HEK293T (cell line): ENCODE measurements around the gene ABCC10.
"Not testable (repeated sequence)": the region's sequence is repeated elsewhere in the genome, so short reads cannot be mapped to it uniquely, and the experiment has no call there.

Experiments used
- CTCF ChIA-PET: fragments of 350-600 bp; formaldehyde crosslinking; extraction: SDS; loops from one replicate; lab custom pipeline; 2021; ENCODE audit warnings: antibody characterized with exemption, inconsistent platforms; lab: Yijun Ruan, JAX
- POLR2A ChIA-PET: fragments of 350-600 bp; formaldehyde crosslinking; extraction: SDS; loops from one replicate; lab custom pipeline; 2020; ENCODE audit warnings: antibody characterized with exemption, inconsistent platforms; lab: Yijun Ruan, JAX
- DNase-seq: peaks from one replicate; pipeline ENCODE4 v3.0.0; 2012; ENCODE audit warnings: mixed read lengths; ENCODE audit errors: extremely low spot score
- ARNT ChIP-seq: fragments of 450-650 bp; IDR thresholded peaks from 2 replicates; pipeline ENCODE4 v1.6.1; 2017; ENCODE audit warnings: mild to moderate bottlenecking
- BHLHE40 ChIP-seq: fragments of 450-650 bp; IDR thresholded peaks from 2 replicates; pipeline ENCODE4 v1.6.1; 2016; ENCODE audit warnings: mild to moderate bottlenecking, moderate library complexity, borderline replicate concordance
- CTBP1 ChIP-seq: fragments of 450-650 bp; IDR thresholded peaks from 2 replicates; pipeline ENCODE4 v1.6.1; 2016; ENCODE audit warnings: borderline replicate concordance
- ELF4 ChIP-seq: fragments of 450-650 bp; IDR thresholded peaks from 2 replicates; pipeline ENCODE4 v1.6.1; 2017; ENCODE audit warnings: antibody characterized with exemption
- FOXA1 ChIP-seq: fragments of 450-650 bp; IDR thresholded peaks from 2 replicates; pipeline ENCODE4 v1.6.1; 2016; ENCODE audit warnings: mild to moderate bottlenecking
- FOXK2 ChIP-seq: fragments of 450-650 bp; IDR thresholded peaks from 2 replicates; pipeline ENCODE4 v1.6.1; 2016; ENCODE audit warnings: mild to moderate bottlenecking
- FOXM1 ChIP-seq: fragments of 450-650 bp; IDR thresholded peaks from 2 replicates; pipeline ENCODE4 v1.6.1; 2017; ENCODE audit warnings: mild to moderate bottlenecking, borderline replicate concordance
- HDGF ChIP-seq: fragments of 450-650 bp; IDR thresholded peaks from 2 replicates; pipeline ENCODE4 v1.6.1; 2017; ENCODE audit warnings: antibody characterized with exemption, borderline replicate concordance
- L3MBTL2 ChIP-seq: fragments of 450-650 bp; conservative IDR thresholded peaks from 2 replicates; pipeline ENCODE4 v1.6.1; 2016; ENCODE audit warnings: mild to moderate bottlenecking
- LEF1 ChIP-seq: fragments of 450-650 bp; IDR thresholded peaks from 2 replicates; pipeline ENCODE4 v1.6.1; 2017; ENCODE audit warnings: mild to moderate bottlenecking, borderline replicate concordance
- NFRKB ChIP-seq: fragments of 450-650 bp; IDR thresholded peaks from 2 replicates; pipeline ENCODE4 v1.6.1; 2016; ENCODE audit warnings: mild to moderate bottlenecking, moderate library complexity
- SP1 ChIP-seq: fragments of 450-650 bp; IDR thresholded peaks from 2 replicates; pipeline ENCODE4 v1.6.1; 2017
- SUZ12 ChIP-seq: fragments of 450-650 bp; IDR thresholded peaks from 2 replicates; pipeline ENCODE4 v1.6.1; 2016; ENCODE audit warnings: mild to moderate bottlenecking
- TARDBP ChIP-seq: fragments of 450-650 bp; IDR thresholded peaks from 2 replicates; pipeline ENCODE4 v1.6.1; 2016
- ZNF384 ChIP-seq: fragments of 450-650 bp; IDR thresholded peaks from 2 replicates; pipeline ENCODE4 v1.6.1; 2016
- TF ChIP-seq, protein P1 (sequence below): fragments of 450-650 bp; IDR thresholded peaks from 2 replicates; pipeline ENCODE4 v1.6.1; 2016

The ABCC10 gene

DNA sequence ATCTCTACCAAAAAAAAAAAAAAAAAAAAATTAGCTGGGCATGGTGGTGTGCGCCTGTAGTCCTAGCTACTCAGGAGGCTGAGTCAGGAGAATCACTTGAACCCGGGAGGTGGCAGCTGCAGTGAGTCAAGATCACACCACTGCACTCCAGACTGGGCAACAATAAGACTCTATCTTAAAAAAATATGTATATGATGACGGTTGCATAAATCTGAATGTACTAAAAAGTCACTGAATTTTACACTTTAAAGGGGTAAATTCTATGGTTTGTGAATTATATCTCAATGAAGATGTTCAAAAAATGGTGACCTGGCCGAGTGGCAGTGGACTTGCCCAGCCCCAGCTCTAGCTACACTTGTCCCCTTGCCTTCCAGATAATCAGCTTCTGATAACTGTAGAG, 10.4 kb upstream of the ABCC10 start:
- no peak for TF ChIP-seq CTBP1
- TF ChIP-seq, protein P1, sequence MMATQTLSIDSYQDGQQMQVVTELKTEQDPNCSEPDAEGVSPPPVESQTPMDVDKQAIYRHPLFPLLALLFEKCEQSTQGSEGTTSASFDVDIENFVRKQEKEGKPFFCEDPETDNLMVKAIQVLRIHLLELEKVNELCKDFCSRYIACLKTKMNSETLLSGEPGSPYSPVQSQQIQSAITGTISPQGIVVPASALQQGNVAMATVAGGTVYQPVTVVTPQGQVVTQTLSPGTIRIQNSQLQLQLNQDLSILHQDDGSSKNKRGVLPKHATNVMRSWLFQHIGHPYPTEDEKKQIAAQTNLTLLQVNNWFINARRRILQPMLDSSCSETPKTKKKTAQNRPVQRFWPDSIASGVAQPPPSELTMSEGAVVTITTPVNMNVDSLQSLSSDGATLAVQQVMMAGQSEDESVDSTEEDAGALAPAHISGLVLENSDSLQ, result no peak
- ChIA-PET POLR2A (no interaction called here), CTCF (no interaction called here)
- DNase-seq, result no peak

DNA sequence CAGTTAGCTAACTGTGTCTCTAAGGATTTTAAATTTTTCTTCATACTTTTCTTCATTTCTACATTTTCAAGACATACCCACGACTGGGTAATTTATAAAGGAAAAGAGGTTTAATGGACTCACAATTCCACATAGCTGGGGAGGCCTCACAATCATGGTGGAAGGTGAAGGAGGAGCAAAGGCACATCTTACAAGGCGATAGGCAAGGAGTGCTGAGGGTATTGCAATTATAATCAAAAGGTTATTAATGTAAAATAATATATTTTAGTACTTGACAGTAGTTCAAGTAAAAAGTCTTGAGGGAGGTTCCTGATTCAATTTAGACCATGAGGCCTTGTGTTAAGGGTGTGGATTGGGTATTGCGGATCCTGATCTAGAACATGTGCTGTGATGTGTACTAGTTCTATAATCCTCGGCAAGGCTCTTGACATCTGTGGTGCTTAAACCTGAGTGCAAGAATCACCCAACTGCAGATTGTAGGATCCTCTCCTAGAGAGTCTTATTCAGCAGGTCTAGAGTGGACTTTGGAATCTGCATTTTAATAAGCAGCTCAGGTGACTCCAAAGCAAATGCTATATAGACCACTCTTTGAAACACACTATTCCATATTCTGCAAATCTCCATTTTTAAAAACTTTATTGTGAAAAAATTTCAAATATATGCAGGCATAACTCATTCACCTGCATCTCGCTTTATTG, 7.2 kb upstream of the ABCC10 start:
- ChIA-PET POLR2A (interaction anchor here (1.1 kb wide), 1 partner anchor 7 kb away, joined by 4 read pairs; the partner anchor contains the start of gene ABCC10), CTCF (no interaction called here)
- TF ChIP-seq HDGF (no peak), FOXM1 (no peak), ZNF384 (no peak), NFRKB (no peak), SP1 (no peak), LEF1 (no peak), ELF4 (no peak), FOXA1 (no peak)
- DNase-seq, result no peak

DNA sequence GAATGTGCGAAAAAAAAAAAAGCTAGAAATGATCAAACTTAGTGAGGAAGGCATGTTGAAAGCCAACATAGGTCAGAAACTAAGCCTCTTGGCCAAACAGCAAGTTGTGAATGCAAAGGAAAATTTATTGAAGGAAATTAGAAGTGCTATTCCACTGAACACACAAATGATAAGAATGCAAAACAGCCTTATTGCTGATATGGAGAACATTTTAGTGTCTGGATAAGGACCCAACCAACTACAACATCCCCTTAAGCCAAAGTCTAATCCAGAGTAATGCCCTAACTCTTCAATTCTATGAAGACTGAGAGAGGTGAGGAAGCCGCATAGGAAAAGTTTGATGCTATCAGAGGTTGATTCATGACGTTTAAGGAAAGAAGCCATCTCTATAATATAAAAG, 5.5 kb upstream of the ABCC10 start:
- TF ChIP-seq FOXK2 (no peak), CTBP1 (no peak), ZNF384 (no peak), HDGF (no peak)

DNA sequence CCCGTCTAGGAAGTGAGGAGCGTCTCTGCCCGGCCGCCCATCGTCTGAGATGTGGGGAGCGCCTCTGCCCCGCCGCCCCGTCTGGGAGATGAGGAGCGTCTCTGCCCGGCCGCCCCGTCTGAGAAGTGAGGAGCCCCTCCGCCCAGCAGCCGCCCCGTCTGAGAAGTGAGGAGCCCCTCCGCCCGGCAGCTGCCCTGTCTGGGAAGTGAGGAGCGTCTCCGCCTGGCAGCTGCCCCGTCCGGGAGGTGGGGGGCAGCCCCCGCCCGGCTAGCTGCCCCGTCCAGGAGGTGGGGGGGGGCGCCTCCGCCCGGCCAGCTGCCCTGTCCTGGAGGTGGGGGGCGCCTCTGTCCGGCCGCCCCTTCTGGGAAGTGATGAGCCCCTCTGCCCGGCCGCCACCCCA, 2.3 kb upstream of the ABCC10 start:
- DNase-seq, POLR2A ChIA-PET, CTCF ChIA-PET: not testable (repeated sequence)

More for the DNA sequence above, 5.5 kb upstream of the ABCC10 start:
- POLR2A ChIA-PET, result interaction anchor here (1.2 kb wide), 1 partner anchor 31 kb away, joined by 3 read pairs; no protein-coding TSS in a partner anchor
- no peak for DNase-seq
- CTCF ChIA-PET, result no interaction called here

DNA sequence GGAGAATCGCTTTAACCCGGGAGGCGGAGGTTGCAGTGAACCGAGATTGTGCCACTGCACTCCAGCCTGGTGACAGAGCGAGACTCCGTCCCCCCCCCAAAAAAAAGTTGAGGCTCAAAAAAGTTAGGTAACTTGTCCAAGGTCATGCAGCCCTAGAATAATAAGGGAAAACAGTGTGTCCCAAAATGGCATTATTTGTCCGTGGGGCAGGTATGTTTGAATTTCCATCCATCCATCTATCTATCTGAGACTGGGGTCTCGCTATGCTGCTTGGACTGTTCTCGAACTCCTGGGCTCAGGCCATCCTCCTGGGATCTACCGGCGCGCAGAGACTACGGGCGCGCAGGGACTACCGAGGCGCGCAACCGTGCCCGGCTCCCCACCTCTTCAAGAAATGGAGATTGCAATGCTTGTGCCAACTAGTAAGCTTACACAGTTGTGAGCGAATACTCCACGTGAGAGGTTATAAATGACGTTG, 374 bp upstream of the ABCC10 start:
- no peak for TF ChIP-seq NFRKB
- TF ChIP-seq FOXK2, result no peak
- ChIA-PET CTCF (no interaction called here), POLR2A (interaction anchor here (0.6 to 1.5 kb wide), 21 partner anchors 7 to 253 kb away, joined by 3 to 18 read pairs (median 4); partner anchors contain the start of genes POLH, TJAP1, XPO5 and ZNF318)
- DNase-seq, result no peak

DNA sequence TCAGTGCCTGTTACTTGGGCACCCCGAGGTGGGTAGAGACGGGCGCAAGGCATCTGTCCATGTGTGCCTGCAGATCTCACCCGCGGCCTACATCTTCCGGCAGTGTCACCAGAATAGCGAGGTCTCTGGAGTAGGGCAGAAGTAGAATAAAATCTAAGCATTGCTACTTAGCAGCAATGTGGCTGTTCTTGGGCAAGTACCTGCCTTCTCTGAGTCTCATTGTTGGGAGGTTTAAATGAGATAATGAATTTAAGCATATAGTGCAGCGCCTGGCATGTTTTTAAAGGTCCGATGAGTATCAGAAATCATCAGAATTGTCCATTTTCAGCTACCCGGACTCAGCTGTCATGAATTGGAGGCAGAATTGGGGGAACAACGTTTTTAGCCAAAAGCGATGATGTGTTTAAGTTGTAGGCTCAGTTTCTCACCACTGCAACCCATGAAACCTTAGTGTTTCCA, 800 bp downstream of the ABCC10 start:
- DNase-seq, result no peak
- ChIA-PET POLR2A (interaction anchor here (1.1 to 1.5 kb wide), 5 partner anchors 13 to 254 kb away, joined by 3 to 8 read pairs (median 4); partner anchors contain the start of gene ZNF318), CTCF (interaction anchor here (0.7 kb wide), 1 partner anchor 331 kb away, joined by 3 read pairs; no protein-coding TSS in a partner anchor)
- TF ChIP-seq FOXM1 (no peak), ZNF384 (no peak), FOXA1 (no peak), NFRKB (no peak), SP1 (no peak), LEF1 (no peak), ELF4 (no peak), HDGF (no peak), TARDBP (no peak), L3MBTL2 (no peak), CTBP1 (no peak), FOXK2 (no peak), ARNT (no peak), BHLHE40 (no peak)
- TF ChIP-seq, protein P1, result no peak

DNA sequence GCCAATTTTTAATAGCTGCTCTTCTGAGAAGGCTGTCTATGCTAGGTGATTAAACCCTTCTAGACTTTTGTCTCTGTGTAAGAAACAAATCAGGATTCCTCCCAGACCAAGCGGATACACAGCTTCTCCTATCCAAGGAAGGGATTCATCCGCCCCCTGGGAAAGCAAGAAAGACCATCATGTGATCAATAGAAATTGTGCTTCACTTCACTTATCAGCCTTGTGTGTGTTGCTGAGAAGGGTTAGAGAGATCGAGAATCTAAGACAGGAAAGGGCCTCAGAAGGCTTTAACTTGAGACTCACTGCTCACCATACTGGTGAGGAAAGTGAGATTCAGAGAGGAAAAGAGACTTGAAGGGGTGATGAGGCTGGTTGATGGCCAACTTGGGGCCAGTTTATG, 1.5 kb downstream of the ABCC10 start:
- DNase-seq, result no peak
- CTCF ChIA-PET, result no interaction called here
- POLR2A ChIA-PET, result interaction anchor here (0.6 to 1.1 kb wide), 2 partner anchors 13 to 61 kb away, joined by 3 to 4 read pairs; no protein-coding TSS in a partner anchor
- TF ChIP-seq HDGF, result no peak
- no peak for TF ChIP-seq FOXA1
- no peak for TF ChIP-seq NFRKB
- no peak for TF ChIP-seq BHLHE40
- no peak for TF ChIP-seq ZNF384
- no peak for TF ChIP-seq FOXK2
- no peak for TF ChIP-seq SUZ12
- no peak for TF ChIP-seq ELF4
- no peak for TF ChIP-seq L3MBTL2
- no peak for TF ChIP-seq FOXM1
- no peak for TF ChIP-seq SP1
- no peak for TF ChIP-seq LEF1
- no peak for TF ChIP-seq TARDBP
- TF ChIP-seq ARNT, result no peak
- TF ChIP-seq CTBP1, result no peak
